GM12878 (cell line): ENCODE measurements around the gene GSTCD. TPM values are rescaled to one million over a fixed set of nuclear protein-coding genes. Genes with fewer than 3 reads are reported as not detected.

Experiments used
- ATF2 ChIP-seq: IDR thresholded peaks from 2 replicates; pipeline ENCODE4 v1.6.1; 2012; ENCODE audit warnings: low read length, inconsistent platforms
- CTCF ChIP-seq, 3 experiments: IDR thresholded peaks in 2 of 3; conservative IDR thresholded peaks in 1 of 3; 2 replicates each; pipeline ENCODE4 v1.5.1; 2011; ENCODE audit warnings: low read depth in 3 of 3, low read length in 3 of 3, mild to moderate bottlenecking in 3 of 3, control low read depth in 2 of 3, moderate library complexity in 2 of 3, inconsistent platforms in 1 of 3, mixed read lengths in 1 of 3; ENCODE audit not compliant: control insufficient read depth in 2 of 3, insufficient read depth in 1 of 3; ENCODE audit errors: extremely low read depth in 1 of 3
- CUX1 ChIP-seq: IDR thresholded peaks from 2 replicates; pipeline ENCODE4 v1.6.1; 2012; ENCODE audit warnings: improper control_type of control experiment, low read depth, low read length; ENCODE audit not compliant: insufficient replicate concordance
- EGR1 ChIP-seq, 2 experiments: IDR thresholded peaks; 1 replicate in 1 of 2; 2 replicates in 1 of 2; pipeline ENCODE4 v1.6.1; 2011 to 2012; ENCODE audit warnings: low read depth in 2 of 2, low read length in 2 of 2, borderline replicate concordance in 1 of 2, mild to moderate bottlenecking in 1 of 2, moderate library complexity in 1 of 2
- ETV6 ChIP-seq, 2 experiments: fragments of 450-650 bp in 1 of 2; IDR thresholded peaks in 1 of 2; conservative IDR thresholded peaks in 1 of 2; 2 replicates each; pipeline ENCODE4 v1.6.1; 2014; ENCODE audit warnings: antibody characterized with exemption in 1 of 2, borderline replicate concordance in 1 of 2, low read depth in 1 of 2, mild to moderate bottlenecking in 1 of 2, moderate library complexity in 1 of 2
- FOXK2 ChIP-seq: fragments of 450-650 bp; IDR thresholded peaks from 2 replicates; pipeline ENCODE4 v1.6.1; 2017; ENCODE audit warnings: mild to moderate bottlenecking, moderate library complexity
- IKZF1 ChIP-seq: fragments of 450-650 bp; conservative IDR thresholded peaks from 2 replicates; pipeline ENCODE4 v1.6.1; 2017; ENCODE audit warnings: antibody characterized with exemption, mild to moderate bottlenecking
- JUND ChIP-seq: IDR thresholded peaks from 2 replicates; pipeline ENCODE4 v1.6.1; 2012; ENCODE audit warnings: low read depth, mild to moderate bottlenecking, low read length, improper control_type of control experiment, moderate library complexity
- NFXL1 ChIP-seq: fragments of 450-650 bp; IDR thresholded peaks from 2 replicates; pipeline ENCODE4 v1.6.1; 2017; ENCODE audit warnings: antibody characterized with exemption, mild to moderate bottlenecking, borderline replicate concordance
- PAX8 ChIP-seq: fragments of 450-650 bp; IDR thresholded peaks from 2 replicates; pipeline ENCODE4 v1.6.1; 2017; ENCODE audit warnings: mild to moderate bottlenecking, moderate library complexity
- RFX5 ChIP-seq: IDR thresholded peaks from 2 replicates; pipeline ENCODE4 v1.6.1; 2011; ENCODE audit warnings: low read depth, low read length, improper control_type of control experiment
- SKIL ChIP-seq: fragments of 450-650 bp; IDR thresholded peaks from 2 replicates; pipeline ENCODE4 v1.6.1; 2017; ENCODE audit warnings: mild to moderate bottlenecking, low read depth, inconsistent platforms; ENCODE audit not compliant: poor library complexity, severe bottlenecking
- SREBF1 ChIP-seq: IDR thresholded peaks from 2 replicates; pipeline ENCODE4 v1.6.1; 2012; ENCODE audit warnings: mild to moderate bottlenecking, low read length
- ZNF24 ChIP-seq: fragments of 450-650 bp; IDR thresholded peaks from 2 replicates; pipeline ENCODE4 v1.6.1; 2017; ENCODE audit warnings: antibody characterized with exemption, mild to moderate bottlenecking
- polyA plus RNA-seq, 11 experiments: library from polyadenylated mRNA; depleted of rRNA in 4 of 11; unstranded in 6 of 11; stranded (reverse) in 5 of 11; fragments of >200 nt; fragmentation: Nextera tagmentation in 4 of 11; fragmentation: Illumina TruSeq in 1 of 11; extraction: Ambion mirVana in 4 of 11; extraction: Trizol in 1 of 11; gene quantifications; 1 replicate in 1 of 11; 2 replicates in 10 of 11; pipeline versions ENCODE4 v1.2.1 to v1.2.3, GENCODE V29; 2011 to 2016; ENCODE audit warnings: inconsistent platforms in 2 of 11, missing spikeins in 2 of 11, low read depth in 1 of 11
- total RNA-seq, 4 experiments: library from RNA; depleted of rRNA in 3 of 4; stranded (reverse); fragments of >200 nt in 3 of 4; fragmentation: Illumina TruSeq in 1 of 4; extraction: Trizol in 1 of 4; gene quantifications; 2 replicates each; pipeline versions ENCODE4 v1.2.1 to v1.2.3, GENCODE V29; 2013 to 2021

The GSTCD gene
- total and polyA plus RNA-seq, 10 of the 15 experiments (the other 5 are each of a cell fraction or from before 2014, with no cell fraction given), result 4.3 to 28.4 (median 14.1) TPM

GRCh38 chr4:105708181-105709080, at the start of gene GSTCD, which contains the start of gene INTS12 (continued):
- peak in 1 of 2 experiments; percentile 86; a peak in 2 of 4 replicates for TF ChIP-seq ETV6 (conservative IDR thresholded peaks at IDR 0.05 in 1 of 2, IDR thresholded peaks at IDR 0.05 in 1 of 2; ENCODE audit: borderline replicate concordance in 1 of 2, low read depth in 1 of 2)
- TF ChIP-seq IKZF1, result peak; percentile 98
- no peak for TF ChIP-seq CTCF (IDR thresholded peaks at IDR 0.05 in 2 of 3, conservative IDR thresholded peaks at IDR 0.05 in 1 of 3; ENCODE audit: control insufficient read depth in 2 of 3, extremely low read depth in 1 of 3, insufficient read depth in 1 of 3, low read depth in 3 of 3, low read length in 3 of 3)
- TF ChIP-seq CUX1, result no peak
- peak; percentile 90 for TF ChIP-seq ZNF24
- TF ChIP-seq EGR1 (IDR thresholded peaks at IDR 0.05; ENCODE audit: borderline replicate concordance in 1 of 2, low read depth in 2 of 2, low read length in 2 of 2), result peak; percentile 80 to 84
- peak; percentile 71 for TF ChIP-seq RFX5
- peak; percentile 69 for TF ChIP-seq SKIL
- peak; percentile 71; the same call in 1 of the 2 replicates for TF ChIP-seq JUND
- TF ChIP-seq FOXK2, result no peak
- TF ChIP-seq ATF2, result peak; percentile 80; the same call in 1 of the 2 replicates
- no peak for TF ChIP-seq NFXL1
- TF ChIP-seq PAX8, result no peak
- TF ChIP-seq SREBF1, result peak; percentile 65
